Measurements from ENCODE around the gene VMP1. TPM values are rescaled to one million over a fixed set of nuclear protein-coding genes. Genes with fewer than 3 reads are reported as not detected.

VMP1 gene
- total and polyA plus RNA-seq, 2 donors (not counting 1 experiment from before 2014, with no cell fraction given), result 125 to 235 TPM

- Histone ChIP-seq H3K27me3 (ENCODE audit: control insufficient read depth, insufficient read depth, low read length) (no peaks in the 10 kb centered on the region), H3K4me2 (ENCODE audit: extremely low read depth, insufficient read depth, low read length) (no peak overlapping the region), H2AFZ (ENCODE audit: low read length) (no peak overlapping the region), H3K9ac (ENCODE audit: insufficient read depth, low read length) (no peak overlapping the region), H3K4me1 (ENCODE audit: control insufficient read depth, extremely low read depth, insufficient read depth, low read length) (peaks cover 16% of the 10 kb centered on the region), H3K4me3 (replicated peaks in 1 of 4; ENCODE audit: control extremely low read depth in 1 of 4, insufficient read depth in 1 of 4, low read depth in 3 of 4, low read length in 4 of 4) (no peak overlapping the region), H3K79me2 (ENCODE audit: control insufficient read depth, insufficient read depth, low read length) (peaks cover 3% of the 10 kb centered on the region), H3K36me3 (ENCODE audit: control insufficient read depth, insufficient read depth, low read length) (no peaks in the 10 kb centered on the region), H3K27ac (ENCODE audit: insufficient read depth, low read length) (peak overlapping the region; percentile 1), H4K20me1 (ENCODE audit: control insufficient read depth, extremely low read depth, insufficient read depth, low read length) (no peaks in the 10 kb centered on the region), H3K9me3 (ENCODE audit: control insufficient read depth, insufficient read depth, low read depth, low read length) (no peaks in the 10 kb centered on the region)
- peak in 1 of 2 donors; percentile 32 for DNase-seq (ENCODE audit: low read depth in 2 of 2)
- TF ChIP-seq CTCF (conservative IDR thresholded peaks at IDR 0.05 in 1 of 2, IDR thresholded peaks at IDR 0.05 in 1 of 2; ENCODE audit: low read depth in 1 of 2, low read length in 2 of 2), result no peak
- no peak for TF ChIP-seq EZH2 (IDR thresholded peaks at IDR 0.05; ENCODE audit: low read length, missing control alignments)
Observed at GRCh38 chr17:59765038-59765437, 57.6 kb downstream of the VMP1 start.

GRCh38 chr17:59766491-59766890 lies 59.0 kb downstream of the VMP1 start:
- no peak for TF ChIP-seq EZH2 (IDR thresholded peaks at IDR 0.05; ENCODE audit: low read length, missing control alignments)
- TF ChIP-seq CTCF (conservative IDR thresholded peaks at IDR 0.05 in 1 of 2, IDR thresholded peaks at IDR 0.05 in 1 of 2; ENCODE audit: low read depth in 1 of 2, low read length in 2 of 2), result no peak
- Histone ChIP-seq H3K9ac (ENCODE audit: insufficient read depth, low read length) (no peak overlapping the region), H3K27ac (ENCODE audit: insufficient read depth, low read length) (peak overlapping the region; percentile 64)

GRCh38 chr17:59767176-59767575 lies 59.7 kb downstream of the VMP1 start:
- H3K4me1 ChIP-seq (ENCODE audit: control insufficient read depth, extremely low read depth, insufficient read depth, low read length), result peaks cover 11% of the 10 kb centered on the region

More at GRCh38 chr17:59766491-59766890, 59.0 kb downstream of the VMP1 start:
- Histone ChIP-seq H3K27me3 (ENCODE audit: control insufficient read depth, insufficient read depth, low read length) (no peaks in the 10 kb centered on the region), H3K4me3 (replicated peaks in 1 of 4; ENCODE audit: control extremely low read depth in 1 of 4, insufficient read depth in 1 of 4, low read depth in 3 of 4, low read length in 4 of 4) (peak overlapping the region in 1 of 4 experiments; percentile 7), H3K9me3 (ENCODE audit: control insufficient read depth, insufficient read depth, low read depth, low read length) (no peaks in the 10 kb centered on the region), H3K4me1 (ENCODE audit: control insufficient read depth, extremely low read depth, insufficient read depth, low read length) (peaks cover 12% of the 10 kb centered on the region), H2AFZ (ENCODE audit: low read length) (no peak overlapping the region), H4K20me1 (ENCODE audit: control insufficient read depth, extremely low read depth, insufficient read depth, low read length) (no peaks in the 10 kb centered on the region), H3K4me2 (ENCODE audit: extremely low read depth, insufficient read depth, low read length) (peak overlapping the region; percentile 29), H3K36me3 (ENCODE audit: control insufficient read depth, insufficient read depth, low read length) (no peaks in the 10 kb centered on the region), H3K79me2 (ENCODE audit: control insufficient read depth, insufficient read depth, low read length) (peaks cover 3% of the 10 kb centered on the region)
- peak; percentile 45 to 83 for DNase-seq (ENCODE audit: low read depth in 2 of 2)

More at GRCh38 chr17:59767176-59767575, 59.7 kb downstream of the VMP1 start:
- Histone ChIP-seq H3K9me3 (ENCODE audit: control insufficient read depth, insufficient read depth, low read depth, low read length) (no peaks in the 10 kb centered on the region), H3K4me2 (ENCODE audit: extremely low read depth, insufficient read depth, low read length) (peak overlapping the region; percentile 1), H3K27me3 (ENCODE audit: control insufficient read depth, insufficient read depth, low read length) (no peaks in the 10 kb centered on the region), H3K27ac (ENCODE audit: insufficient read depth, low read length) (peak overlapping the region; percentile 64), H3K4me3 (replicated peaks in 1 of 4; ENCODE audit: control extremely low read depth in 1 of 4, insufficient read depth in 1 of 4, low read depth in 3 of 4, low read length in 4 of 4) (no peak overlapping the region), H3K36me3 (ENCODE audit: control insufficient read depth, insufficient read depth, low read length) (no peaks in the 10 kb centered on the region), H3K79me2 (ENCODE audit: control insufficient read depth, insufficient read depth, low read length) (peaks cover 3% of the 10 kb centered on the region), H2AFZ (ENCODE audit: low read length) (no peak overlapping the region), H4K20me1 (ENCODE audit: control insufficient read depth, extremely low read depth, insufficient read depth, low read length) (no peaks in the 10 kb centered on the region), H3K9ac (ENCODE audit: insufficient read depth, low read length) (no peak overlapping the region)
- no peak for DNase-seq (ENCODE audit: low read depth in 2 of 2)
- no peak for TF ChIP-seq EZH2 (IDR thresholded peaks at IDR 0.05; ENCODE audit: low read length, missing control alignments)
- TF ChIP-seq CTCF (conservative IDR thresholded peaks at IDR 0.05 in 1 of 2, IDR thresholded peaks at IDR 0.05 in 1 of 2; ENCODE audit: low read depth in 1 of 2, low read length in 2 of 2), result no peak
